HG02759 (cell line): ENCODE results near the gene CHADL.

Experiments
- ATAC-seq: cut with Tn5 transposase; IDR thresholded peaks from one replicate; pipeline ENCODE4 v1.9.1; 2021; ENCODE audit warnings: mild to moderate bottlenecking, moderate library complexity; ENCODE audit not compliant: unreplicated experiment

CHADL gene

DNA sequence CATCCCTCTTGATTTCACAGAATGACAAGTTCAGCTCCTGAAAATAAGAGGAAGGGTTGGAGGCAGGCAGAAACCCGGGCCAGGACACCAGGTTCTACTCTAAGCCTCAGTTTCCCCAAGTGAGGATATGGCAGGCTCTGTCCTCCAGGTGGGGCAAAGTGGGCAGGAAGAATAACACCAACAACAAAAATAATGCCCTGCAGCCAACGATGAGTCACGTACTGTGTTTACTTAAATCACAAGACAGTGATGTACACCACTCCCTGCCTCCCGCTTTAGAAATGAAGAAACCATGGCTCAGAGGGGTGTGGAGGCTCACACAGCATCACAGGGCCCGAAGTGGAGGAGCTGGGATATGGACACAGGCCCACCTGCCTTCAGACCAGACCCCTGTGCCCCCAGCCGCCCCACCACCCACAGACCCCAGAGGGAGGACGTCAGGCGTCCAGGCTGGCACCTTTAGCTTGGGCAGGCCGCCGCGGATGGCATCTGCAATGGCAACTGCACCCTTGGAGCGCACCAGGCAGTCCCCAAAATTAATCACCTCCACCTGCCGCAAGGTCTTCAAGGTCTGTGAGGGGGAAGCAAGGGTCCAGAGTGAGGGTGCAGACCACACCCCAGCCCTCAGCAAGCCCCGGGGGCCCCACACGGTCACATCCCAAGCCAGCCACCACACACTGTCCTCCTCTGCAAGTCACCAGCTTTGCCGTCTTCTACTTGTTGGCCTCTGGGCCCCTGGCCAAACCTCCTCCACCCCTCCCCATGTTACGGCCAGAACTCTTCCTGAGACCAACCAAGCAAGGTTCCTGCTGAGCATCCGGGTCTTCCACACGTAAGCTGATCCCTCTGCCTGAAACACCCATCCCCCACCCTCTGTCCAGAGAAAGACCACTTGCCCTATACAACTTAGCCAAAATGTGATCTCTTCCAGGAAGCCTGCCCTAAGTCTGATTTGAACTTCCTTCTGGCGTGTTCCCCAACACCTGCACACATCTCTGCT, 15.8 kb upstream of the CHADL start:
- no peak for ATAC-seq

DNA sequence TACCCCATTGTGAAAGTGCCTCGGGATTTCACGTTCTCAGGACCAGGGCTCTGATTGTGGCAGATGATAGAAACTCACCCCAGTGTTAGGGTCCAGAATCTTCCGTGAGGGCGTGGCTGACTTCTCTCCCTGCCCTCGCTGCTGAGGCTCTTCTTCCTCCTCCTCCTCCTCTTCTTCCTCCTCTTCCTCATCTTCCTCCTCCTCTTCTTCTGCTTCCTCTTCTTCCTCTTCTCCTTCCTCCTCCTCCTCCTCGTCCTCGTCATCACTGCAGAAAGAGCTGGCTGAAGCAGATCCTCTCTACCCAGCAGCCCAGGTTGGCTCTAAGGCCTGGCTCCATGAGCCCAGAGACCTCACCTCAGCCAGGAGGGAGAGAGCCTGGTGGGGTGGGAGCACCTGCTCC, 13.5 kb upstream of the CHADL start:
- ATAC-seq: no peak

DNA sequence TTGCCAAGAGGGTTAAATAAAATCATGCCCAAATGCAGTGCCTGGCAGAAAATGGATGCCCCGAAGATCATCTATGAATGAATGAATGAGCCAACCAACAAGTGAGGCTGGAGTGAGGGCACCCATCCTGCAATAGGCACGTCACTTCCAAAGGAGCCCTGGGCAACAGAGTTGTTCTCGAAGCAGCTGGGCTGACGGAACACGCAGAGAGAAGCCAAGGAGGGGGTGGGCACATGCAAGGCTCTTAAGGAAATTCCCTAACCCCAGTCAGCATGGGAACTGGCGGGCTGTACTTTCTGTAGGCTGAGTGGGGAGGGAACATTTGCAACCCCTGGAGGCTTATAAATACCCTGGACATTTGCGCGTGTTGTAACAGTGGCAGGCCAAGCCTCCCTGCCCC, 11.6 kb upstream of the CHADL start:
- ATAC-seq: no peak

DNA sequence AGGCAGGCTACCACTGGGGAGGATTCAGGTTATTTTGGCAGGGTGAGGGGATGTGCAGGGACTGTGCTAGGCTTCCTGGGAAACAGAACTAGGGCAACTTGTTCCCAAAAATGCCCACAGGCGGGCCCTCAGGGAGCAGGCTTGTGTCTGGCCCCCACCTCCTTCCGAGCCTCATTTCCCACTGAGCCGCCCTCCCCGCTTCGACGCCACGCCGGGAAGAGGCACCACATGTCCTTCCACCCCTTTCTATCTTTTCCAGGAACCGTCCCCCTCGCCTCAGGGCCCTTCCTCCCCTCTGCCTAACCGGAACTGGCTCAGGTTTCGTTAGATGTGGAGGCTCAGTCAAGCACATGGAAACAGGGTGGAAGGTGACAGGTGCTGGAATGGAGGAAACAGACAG, 9.4 kb upstream of the CHADL start:
- no peak for ATAC-seq

DNA sequence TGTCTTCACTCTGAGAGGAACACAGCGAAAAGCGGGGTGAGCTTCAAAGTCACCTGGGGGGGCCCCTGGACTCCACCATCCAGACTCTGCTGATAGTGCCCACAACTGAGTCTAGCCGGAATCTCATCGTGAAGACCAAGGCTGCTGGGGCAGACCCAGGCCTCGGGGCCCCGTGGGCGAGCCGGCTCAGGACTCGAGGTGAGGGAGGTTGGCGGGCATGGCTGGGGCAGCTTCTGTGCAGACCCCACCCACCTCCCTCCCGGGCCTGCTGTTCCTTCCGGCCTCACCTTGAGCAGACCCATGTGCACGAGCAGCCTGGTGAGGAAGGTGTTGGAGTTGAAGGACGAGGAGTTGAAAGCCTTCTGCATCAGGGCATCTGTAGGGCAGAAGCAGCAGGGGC, 8.7 kb upstream of the CHADL start:
- no peak for ATAC-seq

DNA sequence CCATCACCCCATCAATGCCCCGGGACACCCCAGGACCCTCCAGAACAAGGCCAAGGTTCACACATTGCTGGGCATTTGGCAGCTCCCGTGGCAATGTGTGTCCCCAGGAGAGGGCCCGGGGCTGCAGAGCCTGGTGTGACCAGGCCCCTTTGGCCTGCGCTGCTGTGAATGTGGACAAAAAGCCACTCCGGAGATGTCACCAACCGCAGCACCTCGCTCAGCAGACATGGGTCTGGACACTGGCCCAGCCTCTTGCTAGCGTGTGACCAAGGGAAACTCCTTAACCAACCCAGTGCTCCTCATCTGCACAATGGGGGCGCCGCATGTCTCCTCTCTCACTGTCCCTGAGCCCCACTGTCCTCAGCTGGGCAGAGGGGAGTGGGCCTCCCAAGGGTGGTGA, 8.0 kb upstream of the CHADL start:
- ATAC-seq: no peak

DNA sequence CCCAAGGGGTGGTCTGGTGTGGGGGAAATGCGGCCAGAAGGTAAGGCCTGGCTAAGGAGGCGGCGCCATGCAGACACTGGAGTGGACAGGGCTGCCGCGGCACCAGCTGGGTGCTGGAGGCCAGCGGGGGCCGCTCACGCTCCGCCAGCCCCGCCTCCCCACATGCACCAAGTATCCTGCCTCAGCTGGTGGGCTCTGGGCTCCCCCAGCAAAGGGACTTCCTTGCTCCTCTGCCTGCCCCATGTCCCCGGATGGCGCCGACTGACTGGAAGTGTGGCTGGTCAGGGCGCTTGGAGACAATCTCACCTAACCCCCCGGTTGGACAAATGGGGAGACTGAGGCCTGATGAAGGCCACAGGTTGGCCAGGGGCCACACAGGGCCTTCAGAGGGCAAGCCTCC, 7.6 kb upstream of the CHADL start:
- ATAC-seq: no peak

DNA sequence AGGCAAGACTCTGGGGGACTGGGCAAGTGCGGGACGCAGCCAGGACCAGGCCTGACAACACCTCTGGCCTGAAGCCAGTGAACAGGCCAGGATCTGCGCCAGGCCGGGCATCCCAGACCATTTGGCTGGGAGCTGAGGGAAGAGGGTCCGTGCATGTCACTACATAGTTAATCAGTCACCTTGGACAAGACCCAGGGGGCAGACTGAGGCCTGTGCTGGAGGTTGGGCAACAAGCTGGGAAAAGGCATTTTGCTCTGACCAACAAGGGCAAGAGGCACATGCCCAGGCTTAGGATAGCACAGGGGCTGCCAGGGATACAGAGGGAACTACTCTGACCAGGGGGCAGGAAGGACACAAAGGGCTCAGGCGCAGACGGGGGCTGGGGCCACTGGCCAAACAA, 7.0 kb upstream of the CHADL start:
- ATAC-seq: no peak

DNA sequence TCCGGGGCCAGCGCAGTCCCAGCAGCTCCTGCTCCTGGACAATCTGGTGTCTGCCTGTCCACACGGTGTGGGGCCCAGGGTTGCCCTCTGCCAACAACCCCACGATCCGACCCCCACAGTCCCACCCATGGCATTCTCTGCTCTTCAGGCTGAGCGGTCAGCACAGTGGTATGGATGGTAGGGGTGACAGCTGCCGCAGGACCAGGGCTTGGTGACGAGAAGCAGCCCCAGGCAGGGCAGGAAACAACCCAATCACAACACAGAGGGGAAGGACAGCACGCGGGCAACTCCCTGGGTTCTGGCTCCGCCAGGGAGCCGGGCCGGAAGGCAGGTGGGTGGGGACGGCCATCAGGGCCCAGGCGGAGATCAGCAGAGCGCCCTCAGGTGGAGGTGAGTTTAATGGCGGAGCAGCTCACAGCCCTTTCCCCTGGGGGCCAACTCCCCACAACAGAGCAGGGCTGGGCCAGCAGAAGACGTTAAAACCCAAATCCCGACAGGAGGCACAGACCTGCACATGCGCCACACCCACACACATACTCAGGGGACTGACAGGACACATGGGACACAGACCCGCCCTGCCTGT, 5.3 kb upstream of the CHADL start:
- ATAC-seq: no peak

DNA sequence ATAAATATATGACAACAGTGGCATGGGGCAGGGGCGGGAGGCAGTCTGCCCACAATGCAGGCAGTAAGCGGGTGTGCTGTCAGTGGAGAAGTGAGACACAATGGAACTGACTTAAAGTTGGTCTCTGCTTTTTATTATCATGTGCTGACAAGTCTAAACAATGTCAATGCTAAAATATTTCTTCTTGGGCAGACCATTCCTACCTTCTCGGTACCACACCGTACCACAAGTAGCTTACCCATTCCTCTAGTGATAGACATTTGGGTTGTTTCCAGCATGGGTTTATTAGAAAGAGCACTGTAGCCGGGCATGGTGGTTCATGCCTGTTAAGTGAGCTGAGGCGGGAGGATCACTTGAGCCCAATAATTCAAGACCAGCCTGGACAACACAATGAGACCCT, 2.6 kb upstream of the CHADL start:
- ATAC-seq: no peak

DNA sequence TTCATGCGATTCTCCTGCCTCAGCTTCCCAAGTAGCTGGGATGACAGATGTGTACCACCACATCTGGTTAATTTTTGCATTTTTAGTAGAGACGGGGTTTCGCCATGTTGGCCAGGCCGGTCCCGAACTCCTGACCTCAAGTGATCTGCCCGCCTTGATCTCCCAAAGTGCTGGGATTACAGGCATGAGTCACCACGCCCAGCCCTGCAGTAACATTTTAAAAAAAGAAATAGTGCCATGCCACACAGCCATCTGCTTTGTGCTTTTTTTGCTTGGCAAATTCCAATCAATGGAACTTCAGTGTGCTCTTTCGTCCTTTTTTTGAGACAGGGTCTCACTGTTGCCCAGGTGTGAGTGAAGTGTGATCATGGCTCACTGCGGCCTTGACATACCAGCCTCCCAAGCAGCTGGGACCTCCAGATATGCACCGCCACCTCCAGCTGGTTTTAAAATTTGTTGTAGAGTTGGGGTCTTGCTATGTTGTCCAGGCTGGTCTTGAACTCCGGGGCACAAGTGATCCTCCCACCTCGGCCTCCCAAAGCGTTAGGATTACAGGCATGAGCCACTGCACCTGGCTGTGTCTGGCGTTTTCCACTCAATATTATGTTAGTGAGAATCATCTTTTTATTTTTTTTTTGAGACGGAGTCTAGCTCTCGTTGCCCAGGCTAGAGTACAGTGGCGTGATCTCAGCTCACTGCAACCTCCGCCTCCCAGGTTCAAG, 1.8 kb upstream of the CHADL start:
- ATAC-seq: no peak

DNA sequence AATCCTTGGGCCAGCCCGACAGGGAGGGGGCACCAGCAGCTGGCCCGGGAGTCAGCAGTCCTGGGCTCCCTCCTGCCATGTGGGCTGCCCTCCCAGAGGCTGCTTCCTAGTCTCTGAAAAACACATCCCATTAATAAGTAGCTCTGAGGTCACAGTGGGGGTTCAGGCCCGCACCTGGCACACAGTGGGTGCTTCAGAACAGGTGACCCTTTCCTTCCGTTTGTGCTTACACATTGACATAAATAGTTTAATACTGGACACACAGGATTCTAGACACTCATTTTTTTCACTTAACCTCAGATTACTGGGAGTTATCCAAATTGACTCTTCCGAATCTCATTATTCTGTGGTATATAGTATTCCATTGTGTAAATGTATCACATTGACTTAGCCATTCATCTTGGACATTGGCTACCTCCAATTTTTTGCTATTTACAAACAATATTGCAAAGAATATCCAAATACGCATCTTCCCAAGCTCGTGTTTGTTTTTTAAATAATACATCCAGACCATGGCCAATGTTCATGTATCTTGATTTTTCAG, 474 bp upstream of the CHADL start:
- no peak for ATAC-seq

DNA sequence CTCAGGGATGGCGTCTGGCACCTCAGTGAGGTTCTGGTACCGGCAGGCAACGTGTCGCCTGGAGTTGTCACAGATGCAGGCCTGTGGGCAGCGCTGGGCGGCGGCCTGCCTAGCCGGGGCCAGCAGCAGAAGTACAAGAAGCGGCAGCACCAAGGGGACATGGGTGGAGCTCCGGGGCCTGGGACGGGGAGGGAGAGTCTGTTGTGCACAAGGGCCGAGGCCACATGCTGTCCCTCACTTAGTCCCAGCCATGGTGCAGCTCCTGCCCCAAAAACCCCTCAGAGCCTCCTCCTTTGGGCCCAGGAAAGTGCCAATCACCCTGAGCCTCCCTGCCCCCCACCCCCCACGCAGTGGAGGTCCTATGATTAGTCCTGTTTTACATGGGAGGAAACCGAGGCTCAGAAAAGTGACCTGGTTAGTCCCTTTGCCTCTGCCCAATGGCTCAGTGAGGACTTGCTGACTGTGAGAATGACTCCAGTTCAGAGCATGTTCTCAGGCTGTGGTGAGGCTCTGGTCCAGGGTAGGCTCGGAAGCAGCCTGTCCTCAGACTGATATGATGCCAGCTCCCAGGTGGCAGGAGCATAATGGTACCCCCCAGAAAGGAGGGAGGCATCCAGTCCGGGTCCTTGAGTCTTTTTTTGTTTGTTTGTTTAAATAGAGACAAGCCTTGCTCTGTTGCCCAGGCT, 1.1 kb downstream of the CHADL start:
- ATAC-seq: no peak

DNA sequence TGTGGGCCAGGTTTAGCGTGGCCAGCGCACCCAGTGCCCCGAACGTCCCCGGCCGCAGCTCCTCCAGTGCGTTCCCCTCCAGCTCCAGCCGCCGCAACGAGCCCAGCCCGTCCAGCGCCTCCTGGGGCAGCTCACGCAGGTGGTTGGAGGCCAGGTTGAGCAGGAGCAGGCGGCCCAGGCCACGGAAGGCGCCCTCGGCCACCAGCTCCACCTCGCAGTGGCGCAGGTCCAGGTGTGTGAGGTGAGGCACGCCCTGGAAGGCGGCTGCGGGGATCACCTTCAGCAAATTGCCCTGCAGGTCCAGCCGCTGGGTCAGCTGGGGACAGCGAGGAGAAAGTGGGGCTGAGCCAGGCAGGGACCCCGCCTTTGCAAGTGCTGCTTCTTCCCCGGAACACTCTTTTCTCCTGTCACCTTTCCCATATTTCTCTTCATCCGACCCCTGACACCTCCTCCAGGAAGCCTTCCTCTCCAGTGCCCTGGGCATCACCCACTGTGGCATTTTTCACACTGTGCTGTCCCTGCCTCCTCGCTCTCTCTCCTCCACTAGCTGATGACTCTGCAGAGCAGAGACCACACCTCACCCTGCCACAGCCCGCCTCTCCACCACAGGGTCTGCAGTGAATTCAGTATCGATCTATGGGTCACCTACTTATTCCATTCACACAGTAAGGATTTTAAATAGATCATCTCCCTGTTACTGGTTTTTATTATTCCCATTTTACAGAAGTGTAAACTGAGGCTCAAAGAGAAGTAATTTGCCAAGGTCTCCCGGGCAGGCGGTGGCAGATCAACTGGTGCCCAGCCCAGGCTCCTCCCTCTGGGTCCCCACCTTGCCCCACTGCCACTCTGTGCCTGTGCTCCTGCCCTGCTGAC, 1.9 kb downstream of the CHADL start:
- no peak for ATAC-seq

DNA sequence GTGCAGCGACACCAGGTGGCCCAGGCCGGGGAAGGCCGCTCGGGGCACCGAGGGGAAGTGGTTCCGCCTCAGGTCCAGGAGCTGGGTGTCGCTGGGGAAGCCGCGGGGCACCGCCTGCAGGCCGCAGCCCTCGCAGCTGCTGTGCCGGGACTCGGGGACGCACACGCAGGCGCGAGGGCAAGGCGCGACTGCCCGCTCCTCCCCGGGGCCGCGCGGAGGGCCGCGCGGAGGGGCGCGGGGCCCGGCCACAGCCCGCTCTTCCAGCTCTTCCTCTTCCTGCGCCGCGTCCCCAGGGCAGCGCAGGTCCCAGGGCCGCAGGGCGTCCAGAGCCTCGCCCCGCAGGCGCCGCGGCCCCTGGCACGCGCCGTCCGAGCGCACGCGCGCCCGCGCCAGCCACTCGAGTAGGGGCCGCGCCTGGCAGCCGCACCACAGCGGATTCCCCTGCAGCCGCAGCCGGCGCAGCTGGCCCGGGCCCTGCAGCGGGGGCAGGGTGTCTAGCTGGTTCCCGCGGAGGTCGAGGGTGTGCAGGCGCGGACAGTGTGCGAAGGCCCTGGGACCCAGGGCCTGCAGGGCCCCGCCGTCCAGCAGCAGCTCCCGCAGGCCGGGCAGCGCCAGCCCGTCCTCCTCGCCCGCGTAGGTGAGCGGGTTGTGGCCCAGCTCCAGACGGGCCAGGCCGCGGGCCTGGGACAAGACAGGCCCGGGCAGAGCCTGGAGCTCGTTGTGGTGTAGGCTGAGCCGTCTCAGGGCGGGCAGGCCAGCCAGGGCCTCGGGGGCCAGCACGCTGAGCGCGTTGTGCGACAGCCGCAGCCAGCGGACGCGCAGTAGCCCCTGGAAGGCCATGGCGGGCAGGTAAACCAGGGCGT, 2.8 kb downstream of the CHADL start:
- peak; percentile 79 for ATAC-seq

DNA sequence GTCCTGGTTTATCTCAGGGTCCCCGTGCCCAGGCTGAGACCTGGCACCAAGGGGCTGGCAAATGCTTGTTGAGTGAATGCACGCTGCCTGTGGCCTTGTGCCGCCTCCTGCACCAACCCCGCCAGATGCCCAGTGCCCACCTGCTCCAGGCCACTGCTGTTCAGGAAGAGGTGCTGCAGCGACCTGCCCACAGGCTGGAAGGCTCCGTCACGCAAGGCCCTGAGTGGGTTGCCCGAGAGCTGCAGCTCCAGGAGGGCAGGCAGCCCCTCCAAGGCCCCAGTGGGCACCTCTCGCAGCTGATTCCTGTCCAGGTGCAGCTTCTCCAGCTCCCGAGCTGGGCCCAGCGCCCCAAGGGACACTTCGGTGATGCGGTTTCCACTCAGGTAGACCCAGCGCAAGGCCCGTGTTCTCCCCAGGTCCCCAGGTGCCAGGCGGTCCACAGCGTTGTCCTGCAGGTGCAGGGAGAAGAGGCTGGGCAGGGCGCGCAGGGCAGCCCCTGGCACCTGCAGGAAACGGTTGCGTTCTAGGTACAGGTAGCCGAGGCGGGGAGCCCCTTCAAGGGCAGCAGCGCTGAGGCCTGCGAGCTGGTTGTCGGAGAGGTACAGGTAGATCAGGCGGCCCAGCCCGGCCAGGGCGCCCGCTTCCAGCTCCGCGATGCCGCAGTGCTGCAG, 3.6 kb downstream of the CHADL start:
- ATAC-seq: no peak

DNA sequence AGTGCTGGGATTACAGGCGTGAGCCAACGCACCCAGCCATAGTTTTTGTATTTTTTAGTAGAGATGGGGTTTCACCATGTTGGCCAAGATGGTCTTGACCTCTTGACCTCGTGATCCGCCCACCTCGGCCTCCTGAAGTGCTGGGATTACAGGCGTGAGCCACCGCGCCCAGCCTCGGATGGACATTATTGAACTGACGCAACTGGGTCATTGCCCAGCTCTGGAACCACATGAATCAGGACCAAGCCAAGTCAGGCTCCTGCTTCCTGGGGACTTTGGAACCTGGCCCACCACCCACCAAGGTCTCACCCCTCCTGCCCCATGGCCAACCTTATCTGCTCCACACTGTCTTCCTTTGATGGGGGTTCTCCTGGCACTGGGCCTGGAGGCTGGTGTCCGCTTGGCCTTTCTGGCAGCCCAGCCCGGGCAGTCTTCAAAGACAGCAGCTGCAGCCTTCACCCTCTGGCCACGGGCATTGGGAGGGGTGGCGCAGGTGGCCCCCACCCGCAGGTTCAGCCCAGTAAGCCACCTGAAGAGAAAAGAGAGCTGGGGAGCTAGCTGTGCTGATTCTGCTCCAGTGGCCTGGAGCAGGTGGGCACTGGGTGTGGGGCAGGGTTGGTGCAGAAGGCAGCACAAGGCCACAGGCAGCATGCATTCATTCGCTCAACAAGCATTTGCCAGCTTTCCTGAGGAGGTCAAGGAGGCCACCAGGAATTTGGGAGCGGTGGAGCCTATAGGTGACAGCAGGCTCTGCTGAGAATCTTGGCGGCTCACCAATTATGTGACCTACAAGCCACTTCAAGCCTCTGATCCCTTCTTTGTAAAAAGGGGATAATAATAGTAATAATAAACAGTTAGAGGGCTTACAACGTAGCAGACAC, 5.7 kb downstream of the CHADL start:
- ATAC-seq: no peak

DNA sequence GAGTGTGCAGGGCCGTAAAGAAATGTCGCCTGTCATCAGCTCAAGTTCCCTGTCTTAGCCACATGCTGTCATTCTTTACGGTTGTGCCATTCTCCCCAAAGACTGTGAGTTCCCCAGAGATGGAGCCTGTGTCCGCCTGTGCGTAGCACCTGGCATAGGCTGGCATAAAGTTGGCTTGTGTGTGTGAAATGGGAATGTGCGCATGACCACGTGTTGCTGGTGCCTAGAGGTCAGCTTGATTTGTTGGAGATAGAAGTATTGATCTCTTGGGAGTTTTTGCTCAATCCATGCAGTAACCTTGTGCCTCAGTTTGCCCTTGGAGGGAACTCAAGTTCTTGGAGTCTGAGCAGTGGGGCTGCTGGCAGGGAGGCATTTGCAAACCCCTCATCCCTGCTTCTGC, 9.4 kb downstream of the CHADL start:
- ATAC-seq: no peak
